HG03457 (cell line): ENCODE data around the gene STK32C.
"Not testable (repeated sequence)": the region's sequence is repeated elsewhere in the genome, so short reads cannot be mapped to it uniquely, and the experiment has no call there.

Experiments
- ATAC-seq: cut with Tn5 transposase; IDR thresholded peaks from one replicate; pipeline ENCODE4 v1.9.1; 2021; ENCODE audit warnings: moderate number of reproducible peaks; ENCODE audit not compliant: unreplicated experiment

STK32C gene

GRCh38 chr10:132319853-132320653 is 12.3 kb upstream of the STK32C start:
- ATAC-seq, result peak; percentile 95

- not testable (repeated sequence) for ATAC-seq
These were observed 9.7 kb upstream of the STK32C start for GRCh38 chr10:132317477-132317876.

GRCh38 chr10:132316133-132316532 is 8.4 kb upstream of the STK32C start:
- no peak for ATAC-seq

GRCh38 chr10:132314881-132315280 is 7.1 kb upstream of the STK32C start:
- ATAC-seq, result not testable (repeated sequence)

- no peak for ATAC-seq
These were observed 6.6 kb upstream of the STK32C start for GRCh38 chr10:132314336-132314735.

- ATAC-seq, result no peak
These were observed 6.1 kb upstream of the STK32C start for GRCh38 chr10:132313865-132314264.

- no peak for ATAC-seq
These were observed 5.6 kb upstream of the STK32C start for GRCh38 chr10:132313305-132313704.

- no peak for ATAC-seq
These were observed 3.7 kb upstream of the STK32C start for GRCh38 chr10:132311338-132311939.

- no peak for ATAC-seq
These were observed 3.1 kb upstream of the STK32C start for GRCh38 chr10:132310701-132311337.

- ATAC-seq, result no peak
These were observed 2.3 kb upstream of the STK32C start for GRCh38 chr10:132309879-132310591.

GRCh38 chr10:132309471-132309865 is 1.7 kb upstream of the STK32C start:
- ATAC-seq, result no peak

- ATAC-seq, result peak; percentile 6
These were observed 1.1 kb upstream of the STK32C start for GRCh38 chr10:132308587-132309470.

- ATAC-seq, result no peak
These were observed 642 bp downstream of the STK32C start for GRCh38 chr10:132306864-132307751.

- ATAC-seq, result no peak
These were observed 1.4 kb downstream of the STK32C start for GRCh38 chr10:132306343-132306685.

GRCh38 chr10:132305654-132306342 is 2.0 kb downstream of the STK32C start:
- ATAC-seq, result no peak

GRCh38 chr10:132304756-132305509 is 2.8 kb downstream of the STK32C start:
- no peak for ATAC-seq

GRCh38 chr10:132303361-132304115 is 4.2 kb downstream of the STK32C start:
- no peak for ATAC-seq
